Prostate gland (tissue), 2 donors: ENCODE data around the gene BOK. TPM values are rescaled to one million over a fixed set of nuclear protein-coding genes. Genes with fewer than 3 reads are reported as not detected.

Source experiments
- DNase-seq: peaks from one replicate; pipeline ENCODE4 v3.0.0-alpha.2; 2019; ENCODE audit warnings: low spot score
- H3K27ac ChIP-seq, 2 donors: fragments of 200-600 bp; sonication (generic); 2 replicates each; pipeline ENCODE4 v1.5.1; 2017 to 2019
- H3K27me3 ChIP-seq: fragments of 200-600 bp; sonication (generic); replicated peaks from 2 replicates; pipeline ENCODE4 v1.5.1; 2019; ENCODE audit not compliant: insufficient read depth
- H3K36me3 ChIP-seq, 2 donors: fragments of 200-600 bp; sonication (generic); 1 replicate in 1 of 2; 2 replicates in 1 of 2; pipeline versions ENCODE4 v1.5.1 to v1.8.1; 2017 to 2019
- H3K4me1 ChIP-seq: fragments of 200-600 bp; sonication (generic); replicated peaks from 2 replicates; pipeline ENCODE4 v1.5.1; 2019
- H3K4me3 ChIP-seq, 2 donors: fragments of 200-600 bp; sonication (generic); 2 replicates each; pipeline ENCODE4 v1.5.1; 2017 to 2019
- H3K9me3 ChIP-seq: fragments of 200-600 bp; sonication (generic); 2 replicates; pipeline ENCODE4 v1.5.1; 2017
- POLR2A ChIP-seq: fragments of 450-650 bp; IDR thresholded peaks from one replicate; pipeline ENCODE4 v1.6.1; 2016; ENCODE audit warnings: antibody characterized with exemption, mild to moderate bottlenecking
- POLR2AphosphoS5 ChIP-seq: sonication (generic); formaldehyde crosslinking; IDR thresholded peaks from one replicate; pipeline ENCODE4 v1.6.1; 2017; ENCODE audit warnings: antibody characterized with exemption
- WGBS: methylation state at CpG from one replicate; pipeline ENCODE4 v1.1.5; 2018; 5-methylcytosine and 5-hydroxymethylcytosine counted together
- intact Hi-C: fragments of 100-400 bp; cut with DNase I; formaldehyde crosslinking; loops from one replicate; pipeline ENCODE4 v1.14.2; 2022
- total RNA-seq, 2 donors: library from RNA; depleted of rRNA; stranded (reverse); fragments of >200 nt; gene quantifications; one replicate each; pipeline ENCODE4 v1.1.0, GENCODE V29; 2016
- TF ChIP-seq, protein P1 (sequence below), 4 experiments: fragments of 200-600 bp in 2 of 4; fragments of 450-650 bp in 2 of 4; sonication (generic) in 2 of 4; IDR thresholded peaks; 1 replicate in 3 of 4; 2 replicates in 1 of 4; pipeline ENCODE4 v1.5.1; 2016 to 2019; ENCODE audit warnings: antibody characterized with exemption in 4 of 4, mild to moderate bottlenecking in 2 of 4, moderate library complexity in 2 of 4

BOK gene
- total RNA-seq, 2 donors from 2014 or later = 58.3 to 91.6 TPM

DNA sequence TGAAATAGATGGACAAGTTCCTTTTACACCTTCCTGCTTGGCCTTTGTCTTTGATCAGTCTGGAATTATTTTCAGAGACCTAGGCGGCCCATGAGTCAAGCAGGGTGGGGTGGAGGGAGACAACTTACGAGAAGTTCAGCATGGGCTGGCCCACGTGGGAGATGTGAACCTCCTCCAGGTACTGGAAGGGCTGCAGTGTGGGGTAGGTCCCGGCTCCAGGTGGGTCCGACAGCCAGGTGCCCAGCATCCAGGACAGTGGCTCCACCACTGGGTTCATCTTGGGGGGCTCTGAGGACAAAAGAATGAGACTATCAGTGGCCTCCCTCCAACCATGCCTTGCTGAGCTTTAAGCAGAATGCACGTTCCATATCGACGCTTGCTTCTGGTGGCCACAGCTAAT is 47.6 kb downstream of the BOK start:
- Histone ChIP-seq H3K4me1 (peaks cover 4% of the 10 kb centered on the region), H3K9me3 (no peaks in the 10 kb centered on the region), H3K27ac (no peak overlapping the region), H3K4me3 (no peak overlapping the region), H3K27me3 (no peaks in the 10 kb centered on the region), H3K36me3 (peaks cover 0 to 5% of the 10 kb centered on the region in 2 donors)
- intact Hi-C loops = no loop called here
- no peak for DNase-seq
- WGBS = 94% methylated on average over 8 of the region's 8 CpGs
- no peak for TF ChIP-seq POLR2AphosphoS5
- TF ChIP-seq, protein P1, sequence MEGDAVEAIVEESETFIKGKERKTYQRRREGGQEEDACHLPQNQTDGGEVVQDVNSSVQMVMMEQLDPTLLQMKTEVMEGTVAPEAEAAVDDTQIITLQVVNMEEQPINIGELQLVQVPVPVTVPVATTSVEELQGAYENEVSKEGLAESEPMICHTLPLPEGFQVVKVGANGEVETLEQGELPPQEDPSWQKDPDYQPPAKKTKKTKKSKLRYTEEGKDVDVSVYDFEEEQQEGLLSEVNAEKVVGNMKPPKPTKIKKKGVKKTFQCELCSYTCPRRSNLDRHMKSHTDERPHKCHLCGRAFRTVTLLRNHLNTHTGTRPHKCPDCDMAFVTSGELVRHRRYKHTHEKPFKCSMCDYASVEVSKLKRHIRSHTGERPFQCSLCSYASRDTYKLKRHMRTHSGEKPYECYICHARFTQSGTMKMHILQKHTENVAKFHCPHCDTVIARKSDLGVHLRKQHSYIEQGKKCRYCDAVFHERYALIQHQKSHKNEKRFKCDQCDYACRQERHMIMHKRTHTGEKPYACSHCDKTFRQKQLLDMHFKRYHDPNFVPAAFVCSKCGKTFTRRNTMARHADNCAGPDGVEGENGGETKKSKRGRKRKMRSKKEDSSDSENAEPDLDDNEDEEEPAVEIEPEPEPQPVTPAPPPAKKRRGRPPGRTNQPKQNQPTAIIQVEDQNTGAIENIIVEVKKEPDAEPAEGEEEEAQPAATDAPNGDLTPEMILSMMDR (IDR thresholded peaks at IDR 0.05) = no peak
- TF ChIP-seq POLR2A = no peak

DNA sequence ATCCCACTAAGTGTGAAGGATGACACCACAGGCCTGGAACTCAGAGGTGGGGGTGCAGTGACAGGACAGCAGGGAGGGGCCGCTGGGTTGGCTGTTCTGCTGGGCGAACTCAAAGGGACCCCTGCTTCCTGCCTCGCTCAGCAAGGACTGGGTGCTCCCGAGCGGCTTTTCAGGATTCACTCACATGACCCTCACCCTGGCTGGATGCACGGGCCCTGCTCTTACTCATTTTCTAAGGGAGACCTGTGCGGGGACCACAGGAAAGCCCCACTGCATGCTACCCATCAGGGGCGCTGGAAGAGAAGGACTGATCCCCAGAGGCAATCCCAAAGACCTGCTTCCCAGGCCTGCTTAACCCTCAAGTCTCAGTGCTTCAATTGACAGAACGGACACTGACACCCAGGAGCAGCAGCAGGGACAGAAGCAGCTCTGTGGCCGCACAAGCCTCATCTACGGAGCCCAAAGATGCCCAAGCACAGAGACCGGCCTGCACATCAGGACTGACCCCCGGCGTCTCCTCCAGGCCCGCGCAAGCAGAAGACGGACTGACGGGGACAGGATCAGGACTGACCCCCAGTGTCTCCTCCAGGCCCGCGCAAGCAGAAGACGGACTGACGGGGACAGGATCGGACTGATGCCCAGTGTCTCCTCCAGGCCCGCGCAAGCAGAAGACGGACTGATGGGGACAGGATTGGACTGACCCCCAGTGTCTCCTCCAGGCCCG is 48.8 kb downstream of the BOK start:
- intact Hi-C loops = no loop called here
- Histone ChIP-seq H3K27ac (no peak overlapping the region), H3K36me3 (peaks cover 0 to 5% of the 10 kb centered on the region in 2 donors), H3K4me1 (peaks cover 6% of the 10 kb centered on the region), H3K27me3 (no peaks in the 10 kb centered on the region), H3K4me3 (no peak overlapping the region), H3K9me3 (no peaks in the 10 kb centered on the region)
- TF ChIP-seq POLR2AphosphoS5 (no peak), POLR2A (no peak)
- TF ChIP-seq, protein P1 (IDR thresholded peaks at IDR 0.05) = no peak
- DNase-seq = no peak
- WGBS = 97% methylated on average over 27 of the region's 27 CpGs

DNA sequence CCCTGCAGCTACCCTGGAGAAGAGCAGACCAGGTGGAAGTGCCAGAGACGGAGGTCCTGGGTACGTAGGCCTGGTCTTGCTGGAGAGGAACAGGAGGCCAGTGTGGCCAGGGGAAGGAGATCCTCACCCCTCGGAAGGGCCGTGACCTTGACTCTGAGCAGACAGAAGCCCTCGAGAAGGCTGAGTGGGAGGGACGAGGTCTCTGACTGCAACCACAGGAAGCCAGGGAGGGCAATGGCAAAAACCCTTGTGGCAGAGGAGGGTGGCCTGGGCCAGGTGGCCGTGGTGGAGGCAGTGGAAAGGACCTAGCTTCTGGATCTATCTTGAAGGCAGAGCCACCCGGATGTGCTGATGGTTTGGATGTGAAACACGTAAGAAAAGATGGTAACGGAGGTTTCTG is 50.3 kb downstream of the BOK start:
- 93% methylated on average over 10 of the region's 10 CpGs for WGBS
- intact Hi-C loops = no loop called here
- TF ChIP-seq POLR2AphosphoS5 (no peak), POLR2A (no peak)
- TF ChIP-seq, protein P1 (IDR thresholded peaks at IDR 0.05) = no peak
- DNase-seq = no peak
- Histone ChIP-seq H3K4me1 (peaks cover 10% of the 10 kb centered on the region), H3K4me3 (no peak overlapping the region), H3K36me3 (no peaks in the 10 kb centered on the region), H3K27me3 (no peaks in the 10 kb centered on the region), H3K27ac (no peak overlapping the region), H3K9me3 (no peaks in the 10 kb centered on the region)

DNA sequence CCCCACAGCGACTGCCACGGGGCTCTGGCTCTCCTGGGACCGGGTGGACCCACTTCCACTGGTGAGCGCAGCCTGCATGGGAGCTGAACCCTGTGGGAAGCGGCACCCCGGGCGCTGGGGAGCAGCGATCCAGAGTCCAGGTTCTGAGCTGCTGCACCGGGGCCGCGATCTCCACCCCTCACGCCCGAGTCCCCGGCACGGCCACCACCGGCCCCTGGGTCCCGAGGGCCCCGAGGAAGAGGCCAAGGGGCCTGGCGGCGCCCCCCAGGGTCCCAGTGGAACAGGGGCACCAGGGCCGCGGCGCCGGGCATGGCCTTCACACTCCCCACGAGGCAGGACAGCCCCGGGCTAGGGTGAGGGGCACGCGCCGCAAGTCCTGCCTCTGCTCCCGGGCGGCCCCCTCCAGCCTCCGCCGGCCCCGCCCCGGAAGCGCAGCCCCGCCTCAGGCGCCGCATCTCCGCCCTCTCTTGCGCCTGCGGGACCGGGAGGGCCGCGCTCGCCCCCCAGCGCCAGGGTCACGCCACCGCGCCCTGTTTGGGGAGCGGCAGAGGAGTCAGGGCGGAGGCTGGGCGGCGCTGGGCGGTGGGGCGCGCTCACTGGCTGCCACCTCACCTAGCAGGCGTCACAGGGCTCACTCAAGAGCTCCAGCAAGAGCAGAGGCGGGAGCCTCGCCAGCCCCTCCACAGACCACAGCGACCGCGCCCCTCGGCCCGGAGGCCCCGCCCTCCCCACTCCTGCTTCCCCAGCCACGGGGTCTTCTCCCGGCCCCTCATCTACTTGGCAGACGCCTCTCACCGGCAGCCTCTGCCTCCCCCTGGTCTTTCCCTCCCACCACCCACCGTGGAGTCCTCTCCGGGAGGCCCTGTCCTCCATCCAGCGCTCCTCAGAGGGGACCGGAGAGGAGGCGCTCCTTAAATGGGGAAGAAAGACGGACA is 51.6 kb downstream of the BOK start:
- no peaks in the 10 kb centered on the region for H3K27me3 ChIP-seq
- peak; percentile 72 for DNase-seq
- peak overlapping the region; percentile 44 to 48 for H3K4me3 ChIP-seq
- H3K36me3 ChIP-seq = no peaks in the 10 kb centered on the region
- intact Hi-C loops = no loop called here
- WGBS = 18% methylated on average over 25 of the region's 76 CpGs
- TF ChIP-seq POLR2AphosphoS5 (peak; percentile 30), POLR2A (peak; percentile 46)
- TF ChIP-seq, protein P1 (IDR thresholded peaks at IDR 0.05) = peak; percentile 35 to 72 (median 58)
- H3K9me3 ChIP-seq = no peaks in the 10 kb centered on the region
- peaks cover 10% of the 10 kb centered on the region for H3K4me1 ChIP-seq
- peak overlapping the region; percentile 67 to 73 for H3K27ac ChIP-seq
